GM12873 (cell line): ENCODE results near the gene SLC25A5.

ENCODE experiments used
- TF ChIP-seq, protein P1 (sequence below): IDR thresholded peaks from 2 replicates; pipeline ENCODE4 v1.5.1; 2012; ENCODE audit warnings: low read depth, mild to moderate bottlenecking, moderate library complexity, low read length, control low read depth; ENCODE audit not compliant: insufficient read depth; ENCODE audit errors: missing control alignments

Gene SLC25A5

DNA sequence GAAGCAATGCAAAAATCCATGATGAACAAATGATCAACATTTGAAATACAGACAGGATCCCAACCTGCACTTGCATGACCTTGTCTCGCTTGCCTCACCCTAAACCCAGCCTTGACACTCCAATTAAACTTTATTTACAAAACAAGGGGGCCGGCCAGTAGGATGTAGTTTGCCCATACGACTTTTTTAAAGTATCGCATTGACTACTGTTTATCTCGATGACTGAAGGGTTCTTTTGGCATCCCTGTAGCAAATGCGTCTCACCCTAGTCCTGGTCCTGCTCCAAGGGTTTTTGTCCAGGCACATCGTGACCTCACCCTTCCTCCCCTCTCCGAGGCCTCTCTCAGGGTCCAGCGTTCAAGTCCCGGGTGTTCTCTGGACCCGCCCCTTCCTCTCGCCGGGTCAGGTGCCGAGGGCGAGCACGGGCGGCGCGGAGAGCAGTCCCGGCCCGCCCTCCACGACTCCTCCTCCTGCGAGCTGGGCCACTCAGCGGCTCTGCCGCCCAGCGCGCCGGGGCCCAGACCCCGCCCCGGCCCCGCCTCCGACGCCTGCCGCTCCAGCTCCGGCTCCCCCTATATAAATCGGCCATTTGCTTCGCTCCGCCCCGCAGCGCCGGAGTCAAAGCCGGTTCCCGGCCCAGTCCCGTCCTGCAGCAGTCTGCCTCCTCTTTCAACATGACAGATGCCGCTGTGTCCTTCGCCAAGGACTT is at the start of gene SLC25A5:
Gene SLC25A5, plus strand, starts transcription at position 603 of the 709 bp plus-strand sequence. Its CDS starts 72 bp downstream, at position 675.
- TF ChIP-seq, protein P1, sequence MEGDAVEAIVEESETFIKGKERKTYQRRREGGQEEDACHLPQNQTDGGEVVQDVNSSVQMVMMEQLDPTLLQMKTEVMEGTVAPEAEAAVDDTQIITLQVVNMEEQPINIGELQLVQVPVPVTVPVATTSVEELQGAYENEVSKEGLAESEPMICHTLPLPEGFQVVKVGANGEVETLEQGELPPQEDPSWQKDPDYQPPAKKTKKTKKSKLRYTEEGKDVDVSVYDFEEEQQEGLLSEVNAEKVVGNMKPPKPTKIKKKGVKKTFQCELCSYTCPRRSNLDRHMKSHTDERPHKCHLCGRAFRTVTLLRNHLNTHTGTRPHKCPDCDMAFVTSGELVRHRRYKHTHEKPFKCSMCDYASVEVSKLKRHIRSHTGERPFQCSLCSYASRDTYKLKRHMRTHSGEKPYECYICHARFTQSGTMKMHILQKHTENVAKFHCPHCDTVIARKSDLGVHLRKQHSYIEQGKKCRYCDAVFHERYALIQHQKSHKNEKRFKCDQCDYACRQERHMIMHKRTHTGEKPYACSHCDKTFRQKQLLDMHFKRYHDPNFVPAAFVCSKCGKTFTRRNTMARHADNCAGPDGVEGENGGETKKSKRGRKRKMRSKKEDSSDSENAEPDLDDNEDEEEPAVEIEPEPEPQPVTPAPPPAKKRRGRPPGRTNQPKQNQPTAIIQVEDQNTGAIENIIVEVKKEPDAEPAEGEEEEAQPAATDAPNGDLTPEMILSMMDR, result no peak

- TF ChIP-seq, protein P1, result no peak
These were observed 49.1 kb upstream of the SLC25A5 start for GRCh38 chrX:119419146-119419545.

GRCh38 chrX:119419898-119420297 is 48.3 kb upstream of the SLC25A5 start:
- TF ChIP-seq, protein P1, result no peak

DNA sequence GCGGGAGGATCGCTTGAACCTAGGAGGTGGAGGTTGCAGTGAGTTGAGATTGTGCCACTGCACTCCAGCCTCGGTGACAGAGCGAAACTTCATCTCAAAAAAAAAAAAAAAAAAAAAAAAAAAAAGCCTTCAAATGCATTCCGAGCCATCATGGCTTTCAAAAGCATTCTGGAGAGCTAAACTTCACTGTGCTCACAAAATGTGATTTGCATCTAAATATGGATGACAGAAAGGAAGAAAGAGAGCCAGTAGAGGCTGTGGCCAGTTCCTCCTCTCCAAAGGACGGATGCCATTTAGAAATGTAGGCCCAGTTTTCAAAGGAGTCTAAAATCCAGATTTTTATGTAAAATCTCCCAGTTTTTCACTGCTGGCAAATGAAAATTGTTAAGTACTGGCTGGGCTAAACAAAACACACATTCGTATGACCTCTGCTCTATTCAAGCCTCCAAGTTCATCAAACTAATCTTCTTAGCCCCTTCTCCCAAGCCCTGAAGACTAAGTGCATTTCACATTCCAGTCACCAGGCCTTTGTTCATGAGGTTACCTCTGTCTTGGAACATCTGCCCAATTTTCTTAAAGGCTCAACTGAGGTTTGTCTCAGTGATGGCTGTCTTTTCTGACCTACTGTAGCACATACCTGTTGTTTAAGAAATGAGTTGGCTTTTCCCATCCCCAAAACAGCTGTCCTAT is 47.1 kb upstream of the SLC25A5 start:
- TF ChIP-seq, protein P1, result no peak

GRCh38 chrX:119423631-119424030 is 44.6 kb upstream of the SLC25A5 start:
- TF ChIP-seq, protein P1, result no peak

- TF ChIP-seq, protein P1, result no peak
These were observed 43.2 kb upstream of the SLC25A5 start for GRCh38 chrX:119424999-119425398.

- TF ChIP-seq, protein P1, result no peak
These were observed 41.0 kb upstream of the SLC25A5 start for GRCh38 chrX:119427024-119427794.
